Suppressor macrophage (primary cell): ENCODE data around the gene FREY1.

Experiments
- DNase-seq, 4 experiments: peaks; one replicate each; pipeline ENCODE4 v3.0.0-alpha.2; 2020 to 2022

Gene FREY1

DNA sequence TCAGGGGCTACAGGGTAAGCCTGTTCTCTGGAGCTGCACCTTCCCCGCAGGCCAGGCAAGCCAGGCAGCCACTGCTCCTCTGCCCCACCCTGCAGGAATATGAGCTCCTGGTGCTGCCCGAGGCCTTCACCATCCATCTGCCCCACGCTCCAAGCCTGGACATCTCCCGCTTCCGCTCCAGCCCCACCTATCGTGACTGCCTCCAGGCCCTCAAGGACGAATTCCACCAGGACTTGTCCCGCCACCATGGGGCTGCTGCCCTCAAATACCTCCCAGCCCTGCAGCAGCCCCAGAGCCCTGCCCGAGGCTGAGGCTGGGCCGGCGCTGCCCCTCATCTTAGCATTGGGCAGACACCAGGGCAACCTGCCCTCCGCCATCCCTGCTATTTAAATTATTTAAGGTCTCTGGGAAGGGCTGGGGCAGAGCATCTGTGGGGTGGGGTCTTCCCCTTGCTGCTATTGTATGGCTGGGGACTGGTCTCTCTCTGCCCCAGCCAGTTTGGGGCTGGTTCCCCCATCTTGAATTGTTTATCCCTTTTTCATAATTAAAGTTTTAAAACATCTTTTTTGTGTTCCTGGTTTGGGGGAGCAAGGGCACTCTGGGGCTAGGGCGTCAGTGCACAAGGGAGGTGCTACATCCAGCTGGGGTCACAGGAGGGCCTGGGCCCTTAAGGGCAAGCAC is 21.6 kb upstream of the FREY1 start:
- no peak for DNase-seq

GRCh38 chr11:45927684-45928413 is 20.8 kb upstream of the FREY1 start:
- no peak for DNase-seq

GRCh38 chr11:45927332-45927683 is 20.2 kb upstream of the FREY1 start:
- DNase-seq = no peak

DNA sequence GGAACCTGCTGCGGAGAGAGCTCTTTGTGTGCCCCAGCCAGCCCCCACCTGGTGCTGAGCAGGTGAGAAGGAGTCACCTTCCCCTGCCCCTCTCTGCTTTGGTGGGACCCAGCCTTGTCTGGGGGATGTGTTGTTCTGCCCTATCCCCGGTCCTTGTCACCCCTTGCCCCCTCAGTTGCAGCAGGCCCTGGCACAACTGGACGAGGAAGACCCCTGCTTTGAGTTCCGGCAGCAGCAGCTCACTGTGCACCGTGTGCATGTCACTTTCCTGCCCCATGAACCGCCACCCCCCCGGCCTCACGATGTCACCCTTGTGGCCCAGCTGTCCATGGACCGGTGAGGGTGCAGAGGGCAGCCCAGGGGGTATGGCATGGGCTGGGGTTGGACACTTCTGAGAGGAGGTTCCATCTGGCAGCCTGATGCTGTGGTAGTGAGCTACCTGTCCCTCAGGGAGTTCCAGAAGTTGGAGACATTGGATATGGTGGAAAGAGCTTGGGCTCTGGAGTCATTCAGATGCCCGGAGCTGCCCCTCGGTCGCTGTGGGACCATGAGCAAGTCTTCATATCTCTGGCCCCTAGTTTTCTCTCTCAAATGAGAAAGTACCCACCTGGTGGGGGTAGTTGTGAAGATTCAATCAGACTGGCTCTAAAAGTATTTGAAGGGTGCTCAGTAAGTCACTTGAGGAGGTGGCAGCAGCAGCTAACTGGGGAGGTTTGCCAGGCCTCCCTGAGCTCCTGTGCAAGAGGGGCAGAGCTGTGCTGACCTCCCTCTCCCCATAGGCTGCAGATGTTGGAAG is 19.7 kb upstream of the FREY1 start:
- no peak for DNase-seq

DNA sequence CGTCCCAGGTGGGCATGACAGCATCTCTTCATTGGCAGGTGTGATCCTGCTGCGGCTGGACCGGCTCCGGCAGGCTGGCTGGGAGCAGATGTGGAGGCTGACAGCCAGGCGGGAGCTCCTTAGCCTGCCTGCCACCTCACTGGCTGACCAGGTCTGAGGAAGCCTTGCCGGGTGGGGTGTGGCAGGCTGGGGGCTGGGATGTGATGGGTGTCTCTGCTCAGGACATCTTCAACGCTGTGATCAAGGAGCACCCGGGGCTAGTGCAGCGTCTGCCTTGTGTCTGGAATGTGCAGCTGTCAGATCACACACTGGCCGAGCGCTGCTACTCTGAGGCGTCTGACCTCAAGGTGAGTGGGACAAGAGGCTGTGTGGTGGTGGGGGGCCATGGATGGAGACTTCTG is 18.9 kb upstream of the FREY1 start:
- DNase-seq = no peak

DNA sequence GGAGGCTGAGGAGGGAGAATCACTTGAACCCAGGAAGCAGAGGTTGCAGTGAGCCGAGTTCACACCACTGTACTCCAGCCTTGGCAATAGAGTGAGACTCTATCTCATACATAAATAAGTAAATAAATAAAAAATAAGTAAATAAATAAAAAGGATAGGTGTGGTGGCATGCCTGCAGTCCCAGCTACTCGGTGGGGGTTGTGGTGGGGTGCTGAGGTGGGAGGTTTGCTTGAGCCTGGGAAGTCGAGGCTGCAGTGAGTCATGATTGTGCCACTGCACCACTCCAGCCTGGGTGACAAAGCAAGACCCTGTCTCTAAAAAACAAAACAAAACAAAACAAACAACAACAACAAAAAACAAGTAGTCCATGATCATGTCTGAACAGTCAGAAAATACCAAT is 18.5 kb upstream of the FREY1 start:
- DNase-seq = no peak

GRCh38 chr11:45924927-45925326 is 17.9 kb upstream of the FREY1 start:
- no peak for DNase-seq

DNA sequence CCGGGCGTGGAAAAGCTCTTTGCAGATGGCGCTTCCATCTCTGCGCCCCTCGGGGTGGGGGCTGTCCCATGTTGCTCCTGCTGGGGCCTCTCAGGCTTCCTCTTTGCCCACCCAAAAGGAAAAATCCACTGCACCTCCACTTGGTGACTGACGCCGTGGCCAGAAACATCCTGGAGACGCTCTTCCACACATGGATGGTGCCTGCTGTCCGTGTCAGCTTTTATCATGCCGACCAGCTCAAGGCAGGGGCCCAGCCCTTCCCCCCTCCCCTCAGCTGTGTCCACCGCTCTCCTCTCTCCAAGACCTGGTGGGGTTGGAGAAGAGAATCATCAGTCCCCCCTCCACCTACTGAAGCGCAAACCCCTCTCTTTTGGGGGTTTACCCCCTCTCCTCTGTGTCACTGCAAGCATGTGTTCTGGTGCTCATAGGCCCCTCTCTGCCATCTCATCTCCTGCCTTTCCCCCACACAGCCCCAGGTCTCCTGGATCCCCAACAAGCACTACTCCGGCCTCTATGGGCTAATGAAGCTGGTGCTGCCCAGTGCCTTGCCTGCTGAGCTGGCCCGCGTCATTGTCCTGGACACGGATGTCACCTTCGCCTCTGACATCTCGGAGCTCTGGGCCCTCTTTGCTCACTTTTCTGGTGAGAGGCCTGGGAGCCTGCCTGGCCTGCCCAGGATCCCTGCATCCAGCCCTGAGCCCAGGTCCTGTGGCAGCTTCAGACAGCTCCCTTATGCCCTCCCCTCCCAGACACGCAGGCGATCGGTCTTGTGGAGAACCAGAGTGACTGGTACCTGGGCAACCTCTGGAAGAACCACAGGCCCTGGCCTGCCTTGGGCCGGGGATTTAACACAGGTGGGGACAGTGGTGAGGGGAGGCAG is 17.2 kb upstream of the FREY1 start:
- DNase-seq = no peak

- no peak for DNase-seq
Measured at GRCh38 chr11:45922425-45923082, 15.5 kb upstream of the FREY1 start, which contains the start of gene LARGE2. TSS of gene LARGE2 (plus strand) at chr11:45922656. CDS start at chr11:45922883, 227 bp downstream.

DNA sequence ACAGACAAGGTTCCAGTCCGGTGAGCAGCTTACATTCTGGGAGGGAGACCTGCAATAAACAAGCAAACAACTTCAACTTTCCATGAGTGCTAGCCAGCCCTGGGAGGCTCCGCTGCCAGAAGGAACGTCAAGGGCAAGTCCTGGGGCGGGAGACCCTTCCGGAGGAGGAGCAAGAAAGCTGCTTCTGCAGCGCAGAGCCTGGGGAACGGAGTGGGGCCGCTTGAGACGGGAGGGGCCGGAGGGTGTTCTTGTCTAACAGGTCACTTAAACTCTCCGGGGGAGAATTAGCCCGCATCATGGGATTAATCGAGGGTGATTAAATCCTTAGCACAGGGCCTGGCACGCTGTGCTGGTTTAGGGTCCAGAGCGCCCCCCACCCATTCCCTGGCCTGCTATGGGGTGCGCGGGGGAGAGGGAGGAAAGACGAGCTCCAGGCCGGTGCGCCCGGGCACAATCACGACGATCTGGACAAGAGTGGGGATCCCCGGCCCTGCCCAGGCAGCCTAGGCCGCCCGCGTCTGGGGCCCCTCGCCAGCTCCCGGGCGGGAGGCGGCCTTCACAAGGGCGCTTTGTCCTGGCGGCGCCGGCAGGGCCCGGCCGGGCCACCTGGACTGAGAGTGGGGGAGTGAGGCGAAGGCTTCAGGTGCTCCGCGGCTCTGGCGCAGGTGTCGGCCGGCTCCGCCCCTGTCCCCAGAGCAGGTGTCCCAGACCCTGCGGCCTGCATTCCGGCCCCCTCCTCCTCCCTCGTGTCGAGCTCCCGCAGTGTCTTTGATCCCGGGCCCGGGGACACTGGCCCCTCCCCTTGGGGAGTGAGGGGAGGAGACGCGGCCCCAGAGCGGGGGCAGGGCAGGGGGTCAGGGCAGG is 14.7 kb upstream of the FREY1 start:
- DNase-seq = no peak

DNA sequence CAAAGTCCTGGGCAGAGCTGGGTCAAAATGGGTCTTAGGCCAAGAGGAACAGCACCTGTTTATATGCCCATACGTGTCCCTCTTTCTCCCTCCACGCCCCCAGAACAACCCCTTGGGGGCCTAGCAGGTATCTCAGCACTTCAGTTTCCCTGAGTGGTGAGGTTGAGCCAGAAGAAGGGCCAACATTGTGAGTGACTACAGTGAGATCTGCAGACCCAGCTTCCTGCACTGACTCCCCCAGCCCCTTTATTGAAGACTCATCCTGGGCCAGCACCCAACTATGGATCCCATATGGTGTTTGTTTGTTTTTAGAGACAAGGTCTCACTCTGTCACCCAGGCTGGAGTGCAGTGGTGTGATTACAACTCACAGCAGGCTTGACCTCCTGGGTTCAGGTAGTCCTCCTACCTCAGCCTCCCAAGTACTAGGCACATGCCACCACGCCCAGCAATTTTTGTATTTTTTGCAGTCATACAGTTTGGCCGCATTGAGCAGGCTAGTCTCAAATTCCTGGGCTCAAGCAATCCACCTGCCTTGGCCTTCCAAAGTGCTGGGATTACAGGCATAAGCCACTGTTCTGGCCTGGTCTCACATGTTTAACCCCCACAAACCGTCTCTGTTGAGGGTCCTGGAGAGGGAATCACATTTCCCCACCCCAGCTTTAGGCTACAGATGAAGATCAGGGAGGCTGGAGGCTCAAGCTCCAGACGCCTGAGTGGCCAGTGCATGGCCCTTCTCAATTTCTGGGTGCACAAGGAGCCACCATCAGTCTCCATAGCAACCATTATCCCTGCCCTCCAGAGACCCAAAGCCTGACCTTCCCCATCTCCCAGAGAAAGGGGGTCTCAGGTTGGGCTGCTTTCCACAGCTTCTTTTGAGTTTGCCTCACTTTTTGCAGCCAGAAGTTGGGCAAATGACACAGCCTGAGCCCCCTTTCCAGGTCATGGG is 13.7 kb upstream of the FREY1 start:
- DNase-seq = no peak

DNA sequence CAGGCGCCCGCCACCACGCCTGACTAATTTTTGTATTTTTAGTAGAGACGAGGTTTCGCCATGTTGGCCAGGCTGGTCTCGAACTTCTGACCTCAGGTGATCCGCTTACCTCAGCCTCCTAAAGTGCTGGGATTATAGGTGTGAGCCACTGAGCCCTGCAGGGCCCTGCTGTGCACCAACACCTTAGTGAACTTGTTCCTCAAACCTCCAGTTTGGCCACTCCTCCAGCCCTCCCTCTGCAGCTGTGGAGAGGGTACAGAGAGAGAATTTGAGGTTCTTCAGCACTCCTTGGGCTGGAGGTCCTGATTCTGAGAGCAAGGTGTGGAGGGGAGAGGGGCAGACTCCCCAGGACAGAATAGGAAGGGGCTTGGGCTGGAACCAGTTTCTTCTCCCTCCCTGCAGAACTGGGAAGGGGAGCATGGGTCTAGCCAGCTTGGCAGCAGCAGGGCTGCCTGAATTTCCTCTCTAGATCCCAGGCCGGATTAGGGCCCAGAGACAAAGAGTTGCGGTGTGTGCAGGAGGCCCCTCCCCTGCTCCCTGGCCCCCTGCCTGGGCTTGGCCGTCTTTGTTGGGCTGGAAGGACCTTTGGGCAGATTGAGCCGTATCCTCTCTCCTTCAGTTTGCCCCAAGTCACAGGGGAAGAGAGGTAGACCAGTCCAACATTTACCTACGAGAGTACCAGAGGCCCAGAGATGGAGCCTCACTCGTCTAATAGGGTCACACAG is 12.9 kb upstream of the FREY1 start:
- no peak for DNase-seq

DNA sequence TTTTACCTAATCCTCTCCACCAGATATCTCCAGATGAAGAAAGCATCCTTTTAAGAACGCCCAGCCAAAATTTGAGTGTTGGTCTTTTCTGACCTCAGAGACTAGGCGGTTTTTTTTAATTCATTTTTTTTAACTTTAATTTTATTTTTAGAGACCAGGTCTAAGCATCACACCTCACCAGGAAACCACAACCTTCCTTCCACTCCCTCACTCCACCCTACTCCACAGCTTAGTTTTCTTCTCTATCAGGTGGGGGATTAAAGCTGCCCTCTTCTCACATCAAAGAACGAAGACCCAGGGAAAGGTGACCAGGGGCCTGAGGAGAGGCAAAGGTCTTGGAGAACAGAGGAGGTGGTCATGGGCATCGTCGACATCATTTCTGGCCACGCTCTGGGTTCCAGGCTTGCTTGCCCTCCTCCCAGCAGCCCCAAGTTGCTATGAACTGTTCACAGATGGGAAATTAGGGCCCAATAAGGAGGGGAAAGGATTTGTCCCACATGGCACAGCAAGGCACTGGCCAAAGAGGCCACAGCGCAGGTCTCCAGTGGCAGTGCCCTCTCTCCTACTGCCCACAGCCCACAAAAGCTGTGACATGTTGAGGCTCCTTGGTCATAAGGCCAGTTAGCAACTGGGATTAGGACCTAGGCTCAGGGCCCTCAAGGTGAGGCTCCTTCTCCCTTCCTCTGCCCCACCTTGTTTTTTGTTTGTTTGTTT is 12.0 kb upstream of the FREY1 start:
- DNase-seq = no peak

DNA sequence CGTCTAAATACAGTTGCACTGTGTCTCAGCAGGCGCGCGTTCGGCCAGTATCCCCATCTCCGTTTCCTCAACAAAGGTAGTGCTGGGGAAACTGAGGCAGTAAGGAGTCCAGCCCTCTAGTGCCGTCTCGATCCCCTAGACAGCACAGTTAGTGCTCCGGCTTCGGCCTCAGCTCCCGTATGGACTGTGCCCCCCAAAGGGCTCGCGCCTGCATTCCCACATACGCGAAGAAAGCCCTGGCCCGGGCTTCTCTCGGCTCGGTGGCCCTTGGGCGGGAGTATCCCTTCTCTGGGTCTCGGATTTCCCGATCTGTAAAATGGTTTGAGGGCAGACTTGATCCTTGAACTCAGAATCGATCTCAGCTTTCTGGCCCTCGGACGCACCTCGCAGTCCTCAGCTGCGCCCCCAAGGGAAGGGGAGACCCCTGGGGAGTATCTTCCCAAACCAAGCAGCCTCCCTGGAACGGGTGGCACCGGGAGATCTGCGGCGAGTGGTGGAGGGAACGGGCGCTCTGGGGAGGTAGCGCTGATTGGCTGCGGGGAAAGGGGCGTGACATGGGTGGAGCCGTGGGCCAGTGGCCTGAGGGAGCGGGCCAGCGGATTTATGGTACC is 11.4 kb upstream of the FREY1 start:
- peak; percentile 75 to 90 (median 84) for DNase-seq

DNA sequence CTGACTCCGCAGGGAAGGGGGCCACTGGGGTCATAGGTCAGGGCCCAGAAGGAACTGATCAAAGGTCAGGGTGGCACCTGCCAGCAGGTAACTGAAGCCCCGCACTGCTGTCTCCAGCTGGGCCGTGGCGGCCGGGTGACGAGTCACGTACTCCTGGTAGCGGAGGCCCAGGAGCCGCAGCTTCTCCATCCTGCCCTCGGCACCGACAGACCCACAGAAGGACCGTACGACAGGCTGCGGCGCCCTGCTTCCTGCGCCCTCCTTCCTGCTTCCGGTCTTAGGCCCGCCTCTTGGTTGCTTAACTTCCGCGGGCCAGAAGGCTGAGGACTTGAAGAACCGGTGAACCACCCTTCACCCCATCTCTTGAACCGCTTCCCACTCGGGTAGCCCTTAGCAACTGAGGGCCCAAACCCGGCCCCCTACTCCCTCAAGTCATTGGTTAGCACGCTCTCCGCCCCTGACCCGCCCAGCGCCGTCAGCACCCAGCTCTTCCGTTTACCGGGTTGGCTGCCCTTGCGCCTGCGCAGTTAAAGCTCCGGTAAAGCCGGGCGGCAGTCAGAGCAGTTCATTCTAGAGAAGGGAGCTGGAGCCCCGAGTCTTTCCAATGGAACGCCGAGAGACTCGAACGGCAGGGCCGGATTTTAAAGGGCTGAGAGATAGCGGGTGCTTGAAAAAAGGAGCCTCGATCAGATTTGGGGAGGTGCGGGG is 10.7 kb upstream of the FREY1 start, which contains the start of gene PEX16:
PEX16 (minus strand) TSS at position 255 of the 708 bp plus-strand sequence; CDS start at position 189, 66 bp downstream.
- DNase-seq = peak; percentile 98 to 100 (median 99)

DNA sequence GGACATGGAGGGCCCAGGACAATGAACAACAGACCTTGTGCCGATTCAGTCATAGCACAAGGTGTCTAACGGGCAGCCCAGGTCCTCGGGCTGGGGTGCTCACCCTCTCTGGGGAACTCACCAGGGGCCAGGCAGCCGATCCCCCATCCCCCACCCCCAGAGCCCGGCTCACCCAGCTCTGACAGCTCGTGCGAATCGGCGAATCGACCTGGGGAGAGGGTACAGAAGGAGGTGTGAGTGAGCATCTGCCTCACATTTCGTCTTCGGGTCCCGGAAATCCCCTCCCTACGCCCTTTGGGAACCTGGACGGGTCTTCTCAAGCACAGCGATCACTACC is 10.2 kb upstream of the FREY1 start:
- peak in 1 of 4 experiments; percentile 11 for DNase-seq

- no peak for DNase-seq
Measured at GRCh38 chr11:45915446-45915845, 8.4 kb upstream of the FREY1 start.
